Cardiac muscle cell (in vitro differentiated cells and primary cell): ENCODE measurements around the gene NPFF. TPM values are rescaled to one million over a fixed set of nuclear protein-coding genes. Genes with fewer than 3 reads are reported as not detected.

Experiments
- DNase-seq, 2 donors: peaks; one replicate each; pipeline versions ENCODE4 v3.0.0 to v3.0.0-alpha.2; 2010 to 2017; ENCODE audit warnings: low read depth in 1 of 2, low spot score in 1 of 2
- H3K27ac ChIP-seq: fragments of 200-600 bp; sonication (generic); 2 replicates; pipeline ENCODE4 v1.5.1; 2016
- H3K27me3 ChIP-seq: fragments of 200-600 bp; sonication (generic); 2 replicates; pipeline ENCODE4 v1.6.0; 2016; ENCODE audit warnings: control low read depth
- H3K36me3 ChIP-seq: fragments of 200-600 bp; sonication (generic); 2 replicates; pipeline ENCODE4 v1.5.1; 2016; ENCODE audit warnings: control low read depth
- H3K4me1 ChIP-seq: fragments of 200-600 bp; sonication (generic); 2 replicates; pipeline ENCODE4 v1.8.1; 2017; ENCODE audit warnings: low read depth, mild to moderate bottlenecking, mixed run types
- H3K4me3 ChIP-seq: fragments of 200-600 bp; sonication (generic); 2 replicates; pipeline ENCODE4 v1.5.1; 2016; ENCODE audit warnings: mild to moderate bottlenecking
- H3K9me3 ChIP-seq: fragments of 200-600 bp; sonication (generic); 2 replicates; pipeline ENCODE4 v1.5.1; 2017; ENCODE audit warnings: low read depth, mild to moderate bottlenecking, control low read depth
- CTCF ChIP-seq: IDR thresholded peaks from 2 replicates; pipeline ENCODE4 v1.5.1; 2012; ENCODE audit warnings: low read depth, mild to moderate bottlenecking, low read length
- polyA plus RNA-seq: library from polyadenylated mRNA; unstranded; fragments of >200 nt; fragmentation: Nextera tagmentation; extraction: Ambion mirVana; gene quantifications from 2 replicates; pipeline ENCODE4 v1.2.1, GENCODE V29; 2016
- total RNA-seq: library from RNA; depleted of rRNA; stranded (reverse); fragments of >200 nt; gene quantifications from 2 replicates; pipeline ENCODE4 v1.2.3, GENCODE V29; 2016

Gene NPFF
- total and polyA plus RNA-seq, 2 experiments from 2014 or later, result not detected

GRCh38 chr12:53532524-53533445 lies 25.5 kb upstream of the NPFF start:
- Histone ChIP-seq H3K27me3 (no peaks in the 10 kb centered on the region), H3K4me1 (no peaks in the 10 kb centered on the region), H3K27ac (no peak overlapping the region), H3K4me3 (no peak overlapping the region), H3K9me3 (no peaks in the 10 kb centered on the region), H3K36me3 (peaks cover 57% of the 10 kb centered on the region)
- no peak for DNase-seq
- no peak for TF ChIP-seq CTCF

GRCh38 chr12:53532021-53532420 lies 24.7 kb upstream of the NPFF start:
- no peak overlapping the region for H3K4me3 ChIP-seq
- no peaks in the 10 kb centered on the region for H3K4me1 ChIP-seq
- TF ChIP-seq CTCF, result no peak
- no peaks in the 10 kb centered on the region for H3K9me3 ChIP-seq
- peaks cover 53% of the 10 kb centered on the region for H3K36me3 ChIP-seq
- H3K27ac ChIP-seq, result no peak overlapping the region
- H3K27me3 ChIP-seq, result no peaks in the 10 kb centered on the region
- DNase-seq, result no peak

GRCh38 chr12:53530920-53531319 lies 23.6 kb upstream of the NPFF start:
- no peaks in the 10 kb centered on the region for H3K9me3 ChIP-seq
- H3K36me3 ChIP-seq, result peaks cover 51% of the 10 kb centered on the region
- H3K4me3 ChIP-seq, result no peak overlapping the region
- DNase-seq, result no peak
- H3K4me1 ChIP-seq, result no peaks in the 10 kb centered on the region
- no peak for TF ChIP-seq CTCF
- H3K27me3 ChIP-seq, result no peaks in the 10 kb centered on the region
- no peak overlapping the region for H3K27ac ChIP-seq

GRCh38 chr12:53530061-53530460 lies 22.8 kb upstream of the NPFF start:
- TF ChIP-seq CTCF, result no peak
- no peak for DNase-seq
- no peaks in the 10 kb centered on the region for H3K4me1 ChIP-seq
- H3K27ac ChIP-seq, result no peak overlapping the region
- no peaks in the 10 kb centered on the region for H3K27me3 ChIP-seq
- H3K9me3 ChIP-seq, result no peaks in the 10 kb centered on the region
- H3K4me3 ChIP-seq, result no peak overlapping the region
- peaks cover 50% of the 10 kb centered on the region for H3K36me3 ChIP-seq

GRCh38 chr12:53524476-53524875 lies 17.2 kb upstream of the NPFF start:
- H3K27me3 ChIP-seq, result no peaks in the 10 kb centered on the region
- no peaks in the 10 kb centered on the region for H3K9me3 ChIP-seq
- no peak for DNase-seq
- H3K4me1 ChIP-seq, result no peaks in the 10 kb centered on the region
- no peak for TF ChIP-seq CTCF
- H3K36me3 ChIP-seq, result peaks cover 44% of the 10 kb centered on the region
- H3K4me3 ChIP-seq, result no peak overlapping the region
- H3K27ac ChIP-seq, result no peak overlapping the region
